ENCODE data around the gene CC2D1B. TPM values are rescaled to one million over a fixed set of nuclear protein-coding genes. Genes with fewer than 3 reads are reported as not detected.
"Not testable (repeated sequence)": the region's sequence is repeated elsewhere in the genome, so short reads cannot be mapped to it uniquely, and the experiment has no call there.

Gene CC2D1B
- total and polyA plus RNA-seq, 12 donors: 23.8 to 43.0 (median 30.5) TPM

DNA sequence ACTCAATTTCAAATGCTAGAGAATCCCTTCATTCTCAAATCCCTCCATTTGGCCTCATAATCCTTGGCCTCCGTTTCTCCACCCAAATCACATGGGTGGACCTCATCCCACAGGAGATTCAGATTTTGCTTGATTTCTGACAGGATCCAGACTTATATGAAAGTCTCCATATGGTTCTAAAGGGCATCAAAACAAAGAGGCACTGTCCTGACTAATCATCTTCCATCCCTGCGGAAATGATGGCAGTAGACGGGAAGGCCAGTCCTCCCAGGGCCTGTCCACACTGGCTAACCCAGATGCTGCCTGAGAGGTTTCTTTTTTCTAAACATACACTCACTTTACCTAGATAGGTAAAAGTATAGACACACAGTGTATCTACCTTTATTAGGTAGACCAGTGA, 19.4 kb upstream of the CC2D1B start:
- H3K4me1 ChIP-seq (replicated peaks in 1 of 2): no peaks in the 10 kb centered on the region
- no peaks in the 10 kb centered on the region for H3K27me3 ChIP-seq
- H3K36me3 ChIP-seq (replicated peaks in 1 of 2): no peaks in the 10 kb centered on the region
- TF ChIP-seq, protein P1, sequence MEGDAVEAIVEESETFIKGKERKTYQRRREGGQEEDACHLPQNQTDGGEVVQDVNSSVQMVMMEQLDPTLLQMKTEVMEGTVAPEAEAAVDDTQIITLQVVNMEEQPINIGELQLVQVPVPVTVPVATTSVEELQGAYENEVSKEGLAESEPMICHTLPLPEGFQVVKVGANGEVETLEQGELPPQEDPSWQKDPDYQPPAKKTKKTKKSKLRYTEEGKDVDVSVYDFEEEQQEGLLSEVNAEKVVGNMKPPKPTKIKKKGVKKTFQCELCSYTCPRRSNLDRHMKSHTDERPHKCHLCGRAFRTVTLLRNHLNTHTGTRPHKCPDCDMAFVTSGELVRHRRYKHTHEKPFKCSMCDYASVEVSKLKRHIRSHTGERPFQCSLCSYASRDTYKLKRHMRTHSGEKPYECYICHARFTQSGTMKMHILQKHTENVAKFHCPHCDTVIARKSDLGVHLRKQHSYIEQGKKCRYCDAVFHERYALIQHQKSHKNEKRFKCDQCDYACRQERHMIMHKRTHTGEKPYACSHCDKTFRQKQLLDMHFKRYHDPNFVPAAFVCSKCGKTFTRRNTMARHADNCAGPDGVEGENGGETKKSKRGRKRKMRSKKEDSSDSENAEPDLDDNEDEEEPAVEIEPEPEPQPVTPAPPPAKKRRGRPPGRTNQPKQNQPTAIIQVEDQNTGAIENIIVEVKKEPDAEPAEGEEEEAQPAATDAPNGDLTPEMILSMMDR (IDR thresholded peaks at IDR 0.05): no peak
- TF ChIP-seq POLR2A (IDR thresholded peaks at IDR 0.05): no peak
- H3K4me3 ChIP-seq: no peak overlapping the region
- no peak for DNase-seq
- no peaks in the 10 kb centered on the region for H3K9me3 ChIP-seq (replicated peaks in 1 of 3)
- WGBS, 4 donors: 91 to 100% (median 96%) methylated on average over 3 of the region's 3 CpGs
- intact Hi-C loops (cut with DNase I): no loop called here
- no peak overlapping the region for H3K27ac ChIP-seq

DNA sequence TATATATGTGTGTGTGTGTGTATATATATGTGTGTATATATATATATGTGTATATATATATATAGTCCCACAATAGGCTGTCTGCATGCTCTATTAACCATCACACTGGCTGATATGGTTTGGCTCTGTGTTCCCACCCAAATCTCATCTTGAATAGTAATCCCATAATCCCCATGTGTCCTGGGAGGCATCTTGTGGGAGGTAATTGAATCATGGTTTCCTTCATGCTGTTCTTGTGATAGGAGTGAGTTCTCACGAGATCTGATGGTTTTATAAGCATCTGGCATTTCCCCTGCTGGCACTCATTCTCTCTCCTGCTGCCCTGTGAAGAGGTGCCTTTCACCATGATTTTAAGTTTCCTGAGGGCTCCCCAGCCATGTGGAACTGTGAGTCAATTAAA, 3.8 kb upstream of the CC2D1B start:
- H3K27me3 ChIP-seq; H3K36me3 ChIP-seq (replicated peaks in 1 of 2); DNase-seq; H3K27ac ChIP-seq; H3K9me3 ChIP-seq (replicated peaks in 1 of 3); H3K4me3 ChIP-seq; intact Hi-C loops (cut with DNase I): not testable (repeated sequence)
- H3K4me1 ChIP-seq (replicated peaks in 1 of 2): peaks cover 6 to 22% of the 10 kb centered on the region in 2 donors
- 67 to 94% (median 86%) methylated on average over 1 of the region's 1 CpG for WGBS, 4 donors

DNA sequence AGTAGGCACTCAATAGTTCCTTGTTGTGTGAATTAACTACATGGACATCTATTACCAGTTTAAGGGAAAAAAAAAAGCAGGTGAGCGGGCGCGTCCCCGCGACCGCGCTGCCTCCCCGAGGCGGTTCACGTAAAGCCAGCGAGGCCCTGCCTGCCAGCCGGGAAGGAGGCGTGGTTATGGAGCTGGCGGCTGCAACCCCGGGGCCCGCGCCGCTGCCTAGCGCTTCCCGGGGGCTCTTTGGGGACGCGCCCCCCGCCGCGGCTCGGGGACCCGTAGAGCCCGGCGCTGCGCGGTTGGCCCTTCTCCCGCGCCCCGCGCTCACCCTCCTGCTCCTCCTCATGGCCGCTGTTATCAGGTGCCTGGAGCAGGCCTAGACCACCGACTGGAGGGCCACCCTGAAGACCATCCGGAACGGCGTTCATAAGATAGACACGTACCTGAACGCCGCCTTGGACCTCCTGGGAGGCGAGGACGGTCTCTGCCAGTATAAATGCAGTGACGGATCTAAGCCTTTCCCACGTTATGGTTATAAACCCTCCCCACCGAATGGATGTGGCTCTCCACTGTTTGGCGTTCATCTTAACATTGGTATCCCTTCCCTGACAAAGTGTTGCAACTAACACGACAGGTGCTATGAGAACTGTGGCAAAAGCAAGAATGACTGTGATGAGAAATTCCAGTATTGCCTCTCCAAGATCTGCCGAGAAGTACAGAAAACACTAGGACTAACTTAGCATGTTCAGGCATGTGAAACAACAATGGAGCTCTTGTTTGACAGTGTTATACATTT, 2.6 kb upstream of the CC2D1B start:
- DNase-seq: peak in 6 of 7 donors; percentile 49 to 70 (median 58)
- 4 to 19% (median 8%) methylated on average over 18 to 51 of the region's 51 CpGs for WGBS, 4 donors
- Histone ChIP-seq H3K9me3 (replicated peaks in 1 of 3) (no peaks in the 10 kb centered on the region), H3K36me3 (replicated peaks in 1 of 2) (no peaks in the 10 kb centered on the region), H3K4me1 (replicated peaks in 1 of 2) (peaks cover 15 to 24% of the 10 kb centered on the region in 2 donors), H3K27ac (peak overlapping the region in 2 of 5 donors; percentile 64 to 67), H3K4me3 (peak overlapping the region in 3 of 4 donors; percentile 24 to 75 (median 57)), H3K27me3 (no peaks in the 10 kb centered on the region)
- TF ChIP-seq, protein P1 (IDR thresholded peaks at IDR 0.05): peak in 1 of 6 experiments; percentile 14
- TF ChIP-seq POLR2A (IDR thresholded peaks at IDR 0.05): no peak
- intact Hi-C loops (cut with DNase I): no loop called here

DNA sequence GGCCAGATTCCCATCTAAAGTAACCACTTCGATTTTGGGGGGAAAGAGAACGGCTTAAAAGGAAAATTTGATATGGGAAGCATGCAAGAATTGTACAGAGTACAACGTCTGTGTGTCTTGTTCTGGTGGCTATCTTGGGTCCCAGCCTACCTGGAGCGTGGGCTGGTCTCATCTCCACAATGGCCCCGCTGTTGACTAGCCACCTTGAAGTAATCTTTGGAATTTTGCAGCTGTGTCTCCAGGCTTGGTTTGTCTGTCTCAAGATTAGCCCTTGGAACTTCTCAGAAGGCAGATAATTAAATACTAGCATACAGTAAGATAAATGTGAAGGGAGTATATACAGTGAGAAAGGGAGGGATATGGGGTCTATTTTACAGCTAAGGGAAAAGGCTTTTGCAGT, 1.3 kb upstream of the CC2D1B start:
- no peaks in the 10 kb centered on the region for H3K27me3 ChIP-seq
- H3K4me1 ChIP-seq (replicated peaks in 1 of 2): peaks cover 15 to 20% of the 10 kb centered on the region in 2 donors
- no peaks in the 10 kb centered on the region for H3K9me3 ChIP-seq (replicated peaks in 1 of 3)
- H3K36me3 ChIP-seq (replicated peaks in 1 of 2): peaks cover 0 to 7% of the 10 kb centered on the region in 2 donors
- no peak overlapping the region for H3K27ac ChIP-seq
- no peak overlapping the region for H3K4me3 ChIP-seq
- TF ChIP-seq POLR2A (IDR thresholded peaks at IDR 0.05): no peak
- TF ChIP-seq, protein P1 (IDR thresholded peaks at IDR 0.05): no peak
- 92 to 96% (median 94%) methylated on average over 5 of the region's 5 CpGs for WGBS, 4 donors
- no peak for DNase-seq
- intact Hi-C loops (cut with DNase I): no loop called here

DNA sequence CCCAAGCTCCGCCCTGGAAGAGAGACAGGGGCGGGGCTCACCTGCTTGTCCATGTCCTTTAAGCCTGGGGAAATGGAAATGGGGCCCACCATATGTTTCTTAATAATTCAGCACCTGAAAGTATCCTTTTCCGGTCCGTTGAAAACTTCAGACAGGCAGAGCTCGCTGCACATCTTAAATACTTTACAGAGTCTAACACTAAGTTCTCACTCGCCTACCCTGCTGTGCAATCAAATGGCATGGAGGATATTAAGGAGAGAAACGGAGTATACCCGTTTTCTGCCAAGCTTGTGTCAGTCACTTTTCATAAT, 467 bp upstream of the CC2D1B start:
- TF ChIP-seq, protein P1 (IDR thresholded peaks at IDR 0.05): no peak
- TF ChIP-seq POLR2A (IDR thresholded peaks at IDR 0.05): no peak

More for the DNA sequence above, 467 bp upstream of the CC2D1B start:
- no peak for DNase-seq
- peaks cover 0 to 15% of the 10 kb centered on the region in 2 donors for H3K36me3 ChIP-seq (replicated peaks in 1 of 2)
- no peaks in the 10 kb centered on the region for H3K27me3 ChIP-seq
- 8 to 17% (median 14%) methylated on average over 7 to 8 of the region's 8 CpGs for WGBS, 4 donors
- no peaks in the 10 kb centered on the region for H3K9me3 ChIP-seq (replicated peaks in 1 of 3)
- peak overlapping the region in 2 of 4 donors; percentile 86 to 98 for H3K4me3 ChIP-seq
- H3K4me1 ChIP-seq (replicated peaks in 1 of 2): peaks cover 15 to 20% of the 10 kb centered on the region in 2 donors
- peak overlapping the region in 3 of 5 donors; percentile 94 to 99 (median 98) for H3K27ac ChIP-seq
- intact Hi-C loops (cut with DNase I): no loop called here
